Measurements from ENCODE around the gene LRMDA.

The LRMDA gene

DNA sequence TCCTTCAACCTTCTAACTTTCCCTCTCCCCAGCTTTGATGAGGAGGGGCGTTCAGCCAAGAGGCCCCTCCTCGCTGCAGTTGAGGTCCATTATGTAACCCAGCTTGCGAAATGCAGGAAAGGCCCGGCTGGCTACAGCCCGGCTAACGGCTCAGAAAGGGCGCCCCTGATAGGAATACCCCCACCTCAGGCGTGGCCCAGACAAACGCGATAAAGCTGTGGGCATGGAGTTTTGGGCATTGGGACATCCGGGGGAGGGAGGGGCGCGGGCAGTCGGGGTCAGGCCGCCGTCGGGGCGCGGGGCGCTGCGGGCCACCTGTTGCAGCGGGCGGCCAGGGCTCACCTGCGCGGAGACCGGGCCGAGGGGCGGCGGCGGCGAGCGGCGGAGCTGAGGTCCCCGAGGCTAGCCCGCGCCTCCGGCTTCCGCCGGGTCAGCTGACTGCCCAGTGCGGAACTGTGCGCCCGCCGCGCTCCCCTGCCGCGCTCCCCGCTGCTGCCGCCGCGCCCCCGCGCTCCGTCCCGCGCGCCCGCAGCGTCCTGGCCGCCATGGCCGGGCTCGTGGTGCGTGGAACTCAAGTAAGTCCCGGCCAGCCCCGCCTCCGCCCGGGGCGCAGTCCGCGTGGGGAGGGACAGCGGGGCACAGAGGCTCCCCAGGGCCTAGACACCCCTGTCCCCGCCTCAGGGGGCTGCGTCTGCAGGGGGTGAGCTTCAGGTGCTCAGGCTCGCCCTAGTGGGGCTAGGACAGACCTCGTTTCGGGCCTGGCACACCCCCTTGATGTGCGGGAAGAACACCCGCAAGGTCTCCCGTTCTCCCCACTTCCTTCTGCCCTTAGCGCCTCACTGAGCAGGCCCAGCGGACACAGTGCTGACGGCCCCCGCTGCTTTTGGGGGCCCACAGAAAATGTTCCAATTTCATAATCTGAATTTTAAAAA, at the start of gene LRMDA:
LRMDA (plus strand) TSS at position 445 of the 932 bp plus-strand sequence.
- H3K79me2 ChIP-seq (ENCODE audit: insufficient read depth, low read length), result no peaks in the 10 kb centered on the region
- TF ChIP-seq EZH2phosphoT487 (IDR thresholded peaks at IDR 0.05; ENCODE audit: borderline replicate concordance), result no peak
- TF ChIP-seq, protein P1, sequence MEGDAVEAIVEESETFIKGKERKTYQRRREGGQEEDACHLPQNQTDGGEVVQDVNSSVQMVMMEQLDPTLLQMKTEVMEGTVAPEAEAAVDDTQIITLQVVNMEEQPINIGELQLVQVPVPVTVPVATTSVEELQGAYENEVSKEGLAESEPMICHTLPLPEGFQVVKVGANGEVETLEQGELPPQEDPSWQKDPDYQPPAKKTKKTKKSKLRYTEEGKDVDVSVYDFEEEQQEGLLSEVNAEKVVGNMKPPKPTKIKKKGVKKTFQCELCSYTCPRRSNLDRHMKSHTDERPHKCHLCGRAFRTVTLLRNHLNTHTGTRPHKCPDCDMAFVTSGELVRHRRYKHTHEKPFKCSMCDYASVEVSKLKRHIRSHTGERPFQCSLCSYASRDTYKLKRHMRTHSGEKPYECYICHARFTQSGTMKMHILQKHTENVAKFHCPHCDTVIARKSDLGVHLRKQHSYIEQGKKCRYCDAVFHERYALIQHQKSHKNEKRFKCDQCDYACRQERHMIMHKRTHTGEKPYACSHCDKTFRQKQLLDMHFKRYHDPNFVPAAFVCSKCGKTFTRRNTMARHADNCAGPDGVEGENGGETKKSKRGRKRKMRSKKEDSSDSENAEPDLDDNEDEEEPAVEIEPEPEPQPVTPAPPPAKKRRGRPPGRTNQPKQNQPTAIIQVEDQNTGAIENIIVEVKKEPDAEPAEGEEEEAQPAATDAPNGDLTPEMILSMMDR (conservative IDR thresholded peaks at IDR 0.05; ENCODE audit: low read length), result no peak
- H3K9me2 ChIP-seq (replicated peaks; ENCODE audit: low read depth, low read length), result no peaks in the 10 kb centered on the region
- H4K20me1 ChIP-seq (ENCODE audit: insufficient read depth, low read length, poor library complexity, severe bottlenecking), result no peaks in the 10 kb centered on the region
- no peaks in the 10 kb centered on the region for H3K9me3 ChIP-seq (ENCODE audit: insufficient read depth, low read depth, low read length)
- H3K4me3 ChIP-seq (ENCODE audit: low read length, poor library complexity, severe bottlenecking), result no peak within 1 kb of the TSS
- peak within 1 kb of the TSS; percentile 46; the same call in 1 of the 2 replicates for H2AFZ ChIP-seq (ENCODE audit: low read length)
- H3K9ac ChIP-seq (ENCODE audit: low read depth, low read length, poor library complexity, severe bottlenecking), result no peak within 1 kb of the TSS
- H3F3A ChIP-seq (ENCODE audit: low read depth), result no peaks in the 10 kb centered on the region
- no peaks in the 10 kb centered on the region for H3K27me3 ChIP-seq (ENCODE audit: insufficient read depth, low read length, poor library complexity, severe bottlenecking)
- H3K4me2 ChIP-seq (ENCODE audit: low read depth, low read length, poor library complexity, severe bottlenecking), result no peak within 1 kb of the TSS
- no peaks in the 10 kb centered on the region for H3K4me1 ChIP-seq (ENCODE audit: insufficient read depth, low read length, poor library complexity, severe bottlenecking)
- H3K36me3 ChIP-seq (ENCODE audit: insufficient read depth, low read length), result no peaks in the 10 kb centered on the region

DNA sequence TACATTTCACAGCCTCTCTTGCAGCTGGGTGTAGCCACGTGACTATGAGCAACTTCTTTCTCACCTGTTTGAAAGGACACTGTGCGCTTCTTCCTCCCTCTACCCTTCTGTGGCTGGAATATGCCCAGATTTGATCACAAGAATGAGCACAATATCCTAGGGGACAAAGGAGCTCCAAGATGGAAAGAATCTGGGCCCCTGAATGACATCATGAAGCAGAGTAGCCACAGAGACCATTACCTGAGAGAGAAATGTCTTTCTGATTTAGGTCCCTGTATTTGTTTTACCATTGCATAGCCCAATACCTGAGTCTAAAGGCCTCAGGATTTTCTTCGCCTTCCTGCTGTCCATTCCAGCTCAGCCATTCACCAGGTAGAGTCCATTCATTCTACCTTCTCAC, 45.3 kb upstream of the LRMDA start:
- Histone ChIP-seq H4K20me1 (ENCODE audit: insufficient read depth, low read length, poor library complexity, severe bottlenecking) (no peaks in the 10 kb centered on the region), H3K27me3 (ENCODE audit: insufficient read depth, low read length, poor library complexity, severe bottlenecking) (no peaks in the 10 kb centered on the region), H2AFZ (ENCODE audit: low read length) (no peak overlapping the region), H3K9me3 (ENCODE audit: insufficient read depth, low read depth, low read length) (no peaks in the 10 kb centered on the region), H3F3A (ENCODE audit: low read depth) (no peaks in the 10 kb centered on the region), H3K36me3 (ENCODE audit: insufficient read depth, low read length) (no peaks in the 10 kb centered on the region), H3K4me3 (ENCODE audit: low read length, poor library complexity, severe bottlenecking) (no peak overlapping the region), H3K9me2 (replicated peaks; ENCODE audit: low read depth, low read length) (no peaks in the 10 kb centered on the region), H3K4me1 (ENCODE audit: insufficient read depth, low read length, poor library complexity, severe bottlenecking) (no peaks in the 10 kb centered on the region), H3K4me2 (ENCODE audit: low read depth, low read length, poor library complexity, severe bottlenecking) (no peak overlapping the region), H3K79me2 (ENCODE audit: insufficient read depth, low read length) (no peaks in the 10 kb centered on the region), H3K9ac (ENCODE audit: low read depth, low read length, poor library complexity, severe bottlenecking) (no peak overlapping the region)
- TF ChIP-seq EZH2phosphoT487 (IDR thresholded peaks at IDR 0.05; ENCODE audit: borderline replicate concordance), result no peak
- TF ChIP-seq, protein P1 (conservative IDR thresholded peaks at IDR 0.05; ENCODE audit: low read length), result no peak

DNA sequence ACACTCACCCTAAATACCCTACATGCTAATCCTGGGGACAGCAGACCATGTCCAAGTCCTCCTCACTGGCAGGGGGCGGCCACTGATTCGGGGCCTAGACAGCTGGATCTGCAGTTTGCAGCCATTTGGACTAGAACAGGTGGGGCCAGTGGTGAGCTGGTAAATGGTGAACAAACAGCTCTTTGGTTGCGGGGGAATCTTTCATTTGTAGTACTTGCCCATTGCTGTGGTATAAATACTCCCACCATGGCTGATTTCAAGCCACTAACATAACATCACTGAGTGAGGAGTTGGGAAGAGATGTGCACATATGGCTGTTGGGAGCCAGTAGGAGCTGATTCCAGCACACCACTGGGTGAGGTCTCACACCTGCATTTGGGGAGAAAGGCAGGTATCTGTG, 43.3 kb upstream of the LRMDA start:
- H4K20me1 ChIP-seq (ENCODE audit: insufficient read depth, low read length, poor library complexity, severe bottlenecking), result no peaks in the 10 kb centered on the region
- no peak overlapping the region for H3K4me2 ChIP-seq (ENCODE audit: low read depth, low read length, poor library complexity, severe bottlenecking)
- no peaks in the 10 kb centered on the region for H3K27me3 ChIP-seq (ENCODE audit: insufficient read depth, low read length, poor library complexity, severe bottlenecking)
- no peaks in the 10 kb centered on the region for H3K9me3 ChIP-seq (ENCODE audit: insufficient read depth, low read depth, low read length)
- H3K79me2 ChIP-seq (ENCODE audit: insufficient read depth, low read length), result no peaks in the 10 kb centered on the region
- no peak overlapping the region for H2AFZ ChIP-seq (ENCODE audit: low read length)
- H3K4me1 ChIP-seq (ENCODE audit: insufficient read depth, low read length, poor library complexity, severe bottlenecking), result no peaks in the 10 kb centered on the region
- no peak for TF ChIP-seq EZH2phosphoT487 (IDR thresholded peaks at IDR 0.05; ENCODE audit: borderline replicate concordance)
- TF ChIP-seq, protein P1 (conservative IDR thresholded peaks at IDR 0.05; ENCODE audit: low read length), result no peak
- H3K9ac ChIP-seq (ENCODE audit: low read depth, low read length, poor library complexity, severe bottlenecking), result no peak overlapping the region
- H3F3A ChIP-seq (ENCODE audit: low read depth), result no peaks in the 10 kb centered on the region
- no peaks in the 10 kb centered on the region for H3K9me2 ChIP-seq (replicated peaks; ENCODE audit: low read depth, low read length)
- H3K4me3 ChIP-seq (ENCODE audit: low read length, poor library complexity, severe bottlenecking), result no peak overlapping the region
- H3K36me3 ChIP-seq (ENCODE audit: insufficient read depth, low read length), result no peaks in the 10 kb centered on the region

Measured in Loucy (cell line).